H1 (cell line): ENCODE measurements around the gene CDK3. TPM values are rescaled to one million over a fixed set of nuclear protein-coding genes. Genes with fewer than 3 reads are reported as not detected.

ENCODE experiments used
- polyA plus RNA-seq, 7 experiments: library from polyadenylated mRNA; depleted of rRNA in 3 of 7; stranded (reverse) in 5 of 7; unstranded in 2 of 7; fragments of >200 nt in 5 of 7; fragments of 200-250 nt in 2 of 7; gene quantifications; 1 replicate in 5 of 7; 2 replicates in 1 of 7; 4 replicates in 1 of 7; pipeline versions ENCODE4 v1.2.1 to v1.2.3, GENCODE V29; 2011 to 2013; ENCODE audit warnings: missing spikeins in 2 of 7, mixed read lengths in 2 of 7
- total RNA-seq: library from RNA; stranded (reverse); fragmentation: NEBNext Ultra II Directional; extraction: Animal tissue kit (Norgen Biotek cat#: 25700); gene quantifications from 2 replicates; pipeline ENCODE4 v1.2.1, GENCODE V29; 2021

The CDK3 gene
- total and polyA plus RNA-seq, 2 of the 8 experiments (the other 6 are each of a cell fraction or from before 2014, with no cell fraction given), result 10.0 to 14.6 TPM

Other genes starting within 250 kb of the CDK3 start
- 31.0 and 34.1 TPM in 2 replicates for gene GALK1, start 235.7 kb upstream of the CDK3 start, total RNA-seq
- 47.9 and 65.5 TPM in 2 replicates for gene GALK1, start 235.7 kb upstream of the CDK3 start, polyA plus RNA-seq (2011; rRNA removed)
- 33.0 and 33.3 TPM in 2 replicates for gene UNK, start 216.0 kb upstream of the CDK3 start, total RNA-seq
- gene UNK, start 216.0 kb upstream of the CDK3 start, polyA plus RNA-seq (2011; rRNA removed), result 24.2 and 28.9 TPM in 2 replicates
- gene UNC13D, start 156.5 kb upstream of the CDK3 start, total RNA-seq, result 7.5 and 8.4 TPM in 2 replicates
- gene UNC13D, start 156.5 kb upstream of the CDK3 start, polyA plus RNA-seq (2011; rRNA removed), result 3.6 and 5.2 TPM in 2 replicates
- gene WBP2, start 145.5 kb upstream of the CDK3 start, total RNA-seq, result 61.8 and 71.2 TPM in 2 replicates
- 48.2 and 72.0 TPM in 2 replicates for gene WBP2, start 145.5 kb upstream of the CDK3 start, polyA plus RNA-seq (2011; rRNA removed)
- gene TRIM47, start 122.3 kb upstream of the CDK3 start, total RNA-seq, result 5.1 and 6.4 TPM in 2 replicates
- gene TRIM47, start 122.3 kb upstream of the CDK3 start, polyA plus RNA-seq (2011; rRNA removed), result 6.3 and 11.6 TPM in 2 replicates
- gene TRIM65, start 103.9 kb upstream of the CDK3 start, total RNA-seq, result 47.7 and 48.6 TPM in 2 replicates
- 21.2 and 25.6 TPM in 2 replicates for gene TRIM65, start 103.9 kb upstream of the CDK3 start, polyA plus RNA-seq (2011; rRNA removed)
- 125 and 132 TPM in 2 replicates for gene MRPL38, start 96.0 kb upstream of the CDK3 start, total RNA-seq
- gene MRPL38, start 96.0 kb upstream of the CDK3 start, polyA plus RNA-seq (2011; rRNA removed), result 78.4 and 138 TPM in 2 replicates
- gene FBF1, start 59.8 kb upstream of the CDK3 start, total RNA-seq, result 13.1 and 13.8 TPM in 2 replicates
- 8.1 and 12.5 TPM in 2 replicates for gene FBF1, start 59.8 kb upstream of the CDK3 start, polyA plus RNA-seq (2011; rRNA removed)
- gene ACOX1, start 21.7 kb upstream of the CDK3 start, total RNA-seq, result 27.4 and 30.4 TPM in 2 replicates
- gene ACOX1, start 21.7 kb upstream of the CDK3 start, polyA plus RNA-seq (2011; rRNA removed), result 10.2 and 10.5 TPM in 2 replicates
- gene TEN1, start 21.6 kb upstream of the CDK3 start, total RNA-seq, result 15.9 and 17.6 TPM in 2 replicates
- gene TEN1, start 21.6 kb upstream of the CDK3 start, polyA plus RNA-seq (2011; rRNA removed), result 18.7 and 24.5 TPM in 2 replicates
- 0.75 and 0.99 TPM in 2 replicates for gene EVPL, start 26.5 kb downstream of the CDK3 start, total RNA-seq
- 0.20 and 0.35 TPM in 2 replicates for gene EVPL, start 26.5 kb downstream of the CDK3 start, polyA plus RNA-seq (2011; rRNA removed)
- 83.5 and 84.6 TPM in 2 replicates for gene SRP68, start 71.7 kb downstream of the CDK3 start, total RNA-seq
- gene SRP68, start 71.7 kb downstream of the CDK3 start, polyA plus RNA-seq (2011; rRNA removed), result 50.0 and 57.7 TPM in 2 replicates
- gene GALR2, start 73.9 kb downstream of the CDK3 start, total RNA-seq, result 0.86 and 1.0 TPM in 2 replicates
- 2.2 and 2.5 TPM in 2 replicates for gene GALR2, start 73.9 kb downstream of the CDK3 start, polyA plus RNA-seq (2011; rRNA removed)
- gene ZACN, start 78.3 kb downstream of the CDK3 start, total RNA-seq, result 0.26 TPM in 1 of 2 replicates, not detected in the other
- not detected in 2 replicates for gene ZACN, start 78.3 kb downstream of the CDK3 start, polyA plus RNA-seq (2011; rRNA removed)
- 92.6 and 95.3 TPM in 2 replicates for gene EXOC7, start 102.9 kb downstream of the CDK3 start, total RNA-seq
- 77.1 and 83.3 TPM in 2 replicates for gene EXOC7, start 102.9 kb downstream of the CDK3 start, polyA plus RNA-seq (2011; rRNA removed)
- gene FOXJ1, start 140.4 kb downstream of the CDK3 start, total RNA-seq, result 4.9 and 5.4 TPM in 2 replicates
- 4.6 and 4.7 TPM in 2 replicates for gene FOXJ1, start 140.4 kb downstream of the CDK3 start, polyA plus RNA-seq (2011; rRNA removed)
- gene RNF157, start 239.6 kb downstream of the CDK3 start, total RNA-seq, result 13.4 and 14.9 TPM in 2 replicates
- gene RNF157, start 239.6 kb downstream of the CDK3 start, polyA plus RNA-seq (2011; rRNA removed), result 16.7 and 20.2 TPM in 2 replicates